Left forelimb (tissue), 1 donor: ENCODE measurements around the gene PLPPR3.
"Not testable (repeated sequence)": the region's sequence is repeated elsewhere in the genome, so short reads cannot be mapped to it uniquely, and the experiment has no call there.

Experiments used
- DNase-seq: peaks from one replicate; pipeline ENCODE4 v3.0.0-alpha.2; 2018; ENCODE audit warnings: low spot score

PLPPR3 gene

DNA sequence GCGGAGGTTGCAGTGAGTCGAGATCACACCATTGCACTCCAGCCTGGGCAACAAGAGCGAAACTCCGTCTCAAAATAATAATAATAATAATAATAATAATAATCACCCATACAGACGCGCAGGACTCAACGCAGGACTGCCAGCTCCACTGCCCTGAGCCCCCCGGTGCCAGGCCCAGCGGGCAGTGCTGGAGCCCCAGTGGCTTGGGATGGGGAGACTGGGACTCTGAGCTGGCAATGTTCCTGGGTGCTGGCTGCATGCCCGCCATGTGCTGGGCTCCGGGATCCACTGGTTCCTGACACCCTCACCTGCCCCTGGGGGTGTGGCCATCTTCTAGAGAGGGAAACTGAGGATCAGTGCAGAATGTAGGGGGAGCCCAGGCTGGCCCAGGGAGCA is 5.6 kb upstream of the PLPPR3 start:
- no peak for DNase-seq

DNA sequence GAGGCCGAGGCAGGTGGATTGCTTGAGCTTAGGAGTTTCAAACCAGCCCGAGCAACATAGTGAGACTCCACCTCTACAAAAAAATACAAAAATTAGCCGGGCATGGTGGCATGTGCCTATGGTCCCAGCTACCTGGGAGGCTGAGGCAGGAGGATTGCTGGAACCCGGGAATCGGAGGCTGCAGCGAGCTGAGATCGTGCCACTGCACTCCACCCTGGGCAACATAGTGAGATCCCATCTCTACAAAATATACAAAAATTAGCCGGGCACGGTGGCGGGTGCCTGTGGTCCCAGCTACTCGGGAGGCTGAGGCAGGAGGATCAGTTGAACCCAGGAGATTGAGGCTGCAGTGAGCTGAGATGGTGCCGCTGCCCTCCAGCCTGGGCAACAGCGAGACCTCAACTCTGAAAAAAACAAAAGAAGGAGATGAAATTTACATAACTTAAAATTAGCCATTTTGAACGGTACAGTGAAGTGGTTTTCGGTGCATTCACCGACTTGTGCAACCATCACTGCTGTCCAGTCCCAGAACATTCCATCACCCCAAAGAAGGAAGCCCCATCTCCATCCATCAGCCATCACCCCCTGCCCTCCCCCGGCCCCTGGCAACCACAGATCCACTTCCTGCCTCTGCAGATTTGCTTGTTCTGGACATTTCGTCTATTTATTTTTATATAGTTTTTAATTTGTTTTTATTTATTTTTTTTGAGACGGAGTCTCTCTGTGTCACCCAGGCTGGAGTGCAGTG is 4.3 kb upstream of the PLPPR3 start:
- DNase-seq: no peak

GRCh38 chr19:824885-825284 is 3.1 kb upstream of the PLPPR3 start:
- DNase-seq: no peak

DNA sequence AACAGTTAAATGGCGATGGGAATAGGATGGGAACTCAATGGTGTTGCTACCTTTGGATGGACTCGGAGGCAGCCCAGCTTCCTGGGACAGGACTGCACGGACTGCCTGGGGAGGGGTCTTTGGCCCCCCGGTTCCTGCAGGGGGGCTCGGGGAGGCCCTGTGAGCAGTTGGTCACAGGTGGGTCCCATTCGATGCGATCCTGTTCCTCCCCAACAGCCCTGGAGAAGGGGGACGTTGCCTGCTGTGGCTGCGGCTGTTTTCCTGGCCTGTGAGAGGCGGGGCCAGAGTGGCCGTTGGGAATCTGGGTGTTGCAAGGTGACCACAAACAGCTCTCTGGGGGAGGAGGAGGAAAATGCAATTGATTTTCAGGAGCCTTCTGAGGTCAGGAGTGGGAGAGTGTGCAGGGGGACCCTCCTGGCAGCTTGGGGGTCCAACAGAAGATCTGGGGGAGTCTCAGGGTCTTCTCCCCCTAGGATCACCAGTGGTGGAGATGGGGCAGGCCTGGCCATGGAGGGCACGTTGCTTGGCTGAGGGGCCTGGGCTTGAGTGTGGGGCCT is 1.9 kb upstream of the PLPPR3 start:
- no peak for DNase-seq

- DNase-seq: no peak
Measured at GRCh38 chr19:821231-821824, 427 bp downstream of the PLPPR3 start.

DNA sequence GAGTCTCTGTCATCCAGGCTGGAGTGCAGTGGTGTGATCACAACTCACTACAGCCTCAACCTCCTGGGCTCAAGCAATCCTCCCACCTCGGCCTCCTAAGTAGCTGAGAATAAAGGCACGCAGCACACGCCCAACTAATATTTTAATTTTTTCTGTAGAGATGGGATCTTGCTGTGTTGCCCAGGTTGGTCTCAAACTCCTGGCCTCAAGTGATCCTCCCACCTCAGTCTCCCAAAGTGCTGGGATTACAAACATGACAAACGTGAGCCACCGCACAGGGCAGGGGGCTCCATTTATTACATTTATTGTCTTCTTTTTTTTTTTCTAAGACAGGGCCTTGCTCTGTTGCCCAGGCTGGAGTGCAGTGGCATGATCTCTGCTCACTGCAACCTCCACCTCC is 1.5 kb downstream of the PLPPR3 start:
- not testable (repeated sequence) for DNase-seq

DNA sequence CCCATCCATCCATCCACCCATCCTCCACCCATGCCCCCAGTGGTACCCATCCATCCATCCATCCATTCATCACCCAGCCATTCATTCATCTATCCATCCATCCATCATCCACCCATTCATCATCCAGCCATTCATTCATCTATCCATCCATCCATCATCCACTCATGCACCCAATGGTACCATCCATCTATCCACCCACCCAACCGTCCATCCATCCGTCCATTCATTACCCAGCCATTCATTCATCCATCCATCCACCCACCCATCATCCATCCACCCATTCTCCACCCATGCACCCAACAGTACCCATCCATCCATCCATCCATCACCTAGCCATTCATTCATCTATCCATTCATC is 5.3 kb downstream of the PLPPR3 start:
- no peak for DNase-seq

DNA sequence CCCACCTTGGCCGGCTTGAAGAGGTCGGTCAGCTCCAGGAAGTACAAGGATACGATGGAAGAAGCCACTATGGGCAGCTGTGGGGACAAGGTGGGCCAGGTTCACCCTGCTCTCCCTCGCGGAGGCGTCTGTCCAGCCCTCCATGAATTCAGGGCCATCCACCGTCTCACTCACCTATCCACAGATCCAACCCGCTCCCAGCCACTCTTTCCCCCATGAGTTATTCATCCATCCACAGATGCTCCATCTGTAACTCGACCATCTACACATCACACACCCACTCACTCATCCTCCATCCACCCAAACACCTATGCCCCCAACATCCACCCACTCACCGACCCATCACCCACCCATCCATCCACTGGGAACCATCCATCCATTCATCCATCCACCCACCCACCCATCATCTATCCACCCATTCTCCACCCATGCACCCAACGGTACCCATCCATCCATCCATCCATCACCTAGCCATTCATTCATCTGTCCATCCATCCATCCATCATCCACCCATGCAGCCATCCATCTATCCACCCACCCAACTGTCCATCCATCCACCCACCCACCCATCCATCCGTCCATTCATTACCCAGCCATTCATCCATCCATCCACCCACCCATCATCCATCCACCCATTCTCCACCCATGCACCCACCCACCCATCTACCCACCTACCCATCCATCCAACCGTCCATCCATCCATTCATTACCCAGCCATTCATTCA is 5.8 kb downstream of the PLPPR3 start:
- no peak for DNase-seq

DNA sequence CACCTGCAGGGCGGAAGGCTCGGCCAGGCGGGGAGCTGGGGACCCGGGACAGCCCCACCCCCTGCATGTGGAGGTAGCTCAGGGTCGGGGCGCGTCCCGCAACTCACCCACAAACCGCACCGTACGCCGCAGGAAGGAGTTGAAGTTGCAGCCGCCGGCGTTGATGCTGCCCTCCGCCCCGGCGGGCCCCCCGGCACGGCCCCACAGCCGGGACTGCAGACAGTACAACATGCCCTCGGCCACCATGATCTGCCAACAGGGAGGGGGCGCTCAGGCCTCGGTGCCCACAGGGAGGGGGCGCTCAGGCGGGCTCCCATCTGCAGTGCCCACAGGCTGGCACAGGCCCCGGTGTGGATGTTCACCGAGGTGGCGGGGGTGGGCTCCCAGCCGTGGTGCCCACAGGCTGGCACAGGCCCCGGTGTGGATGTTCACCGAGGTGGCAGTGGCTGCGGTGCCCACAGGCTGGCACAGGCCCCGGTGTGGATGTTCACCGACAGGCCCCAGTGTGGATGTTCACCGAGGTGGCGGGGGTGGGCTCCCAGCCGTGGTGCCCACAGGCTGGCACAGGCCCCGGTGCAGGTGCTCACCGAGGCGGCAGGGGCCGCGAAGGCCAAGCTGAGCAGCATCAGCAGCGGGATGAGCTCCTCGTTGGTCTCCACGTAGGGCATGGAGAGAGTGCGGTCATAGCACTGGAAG is 6.5 kb downstream of the PLPPR3 start:
- DNase-seq: no peak

GRCh38 chr19:814152-815078 is 7.3 kb downstream of the PLPPR3 start:
- no peak for DNase-seq

DNA sequence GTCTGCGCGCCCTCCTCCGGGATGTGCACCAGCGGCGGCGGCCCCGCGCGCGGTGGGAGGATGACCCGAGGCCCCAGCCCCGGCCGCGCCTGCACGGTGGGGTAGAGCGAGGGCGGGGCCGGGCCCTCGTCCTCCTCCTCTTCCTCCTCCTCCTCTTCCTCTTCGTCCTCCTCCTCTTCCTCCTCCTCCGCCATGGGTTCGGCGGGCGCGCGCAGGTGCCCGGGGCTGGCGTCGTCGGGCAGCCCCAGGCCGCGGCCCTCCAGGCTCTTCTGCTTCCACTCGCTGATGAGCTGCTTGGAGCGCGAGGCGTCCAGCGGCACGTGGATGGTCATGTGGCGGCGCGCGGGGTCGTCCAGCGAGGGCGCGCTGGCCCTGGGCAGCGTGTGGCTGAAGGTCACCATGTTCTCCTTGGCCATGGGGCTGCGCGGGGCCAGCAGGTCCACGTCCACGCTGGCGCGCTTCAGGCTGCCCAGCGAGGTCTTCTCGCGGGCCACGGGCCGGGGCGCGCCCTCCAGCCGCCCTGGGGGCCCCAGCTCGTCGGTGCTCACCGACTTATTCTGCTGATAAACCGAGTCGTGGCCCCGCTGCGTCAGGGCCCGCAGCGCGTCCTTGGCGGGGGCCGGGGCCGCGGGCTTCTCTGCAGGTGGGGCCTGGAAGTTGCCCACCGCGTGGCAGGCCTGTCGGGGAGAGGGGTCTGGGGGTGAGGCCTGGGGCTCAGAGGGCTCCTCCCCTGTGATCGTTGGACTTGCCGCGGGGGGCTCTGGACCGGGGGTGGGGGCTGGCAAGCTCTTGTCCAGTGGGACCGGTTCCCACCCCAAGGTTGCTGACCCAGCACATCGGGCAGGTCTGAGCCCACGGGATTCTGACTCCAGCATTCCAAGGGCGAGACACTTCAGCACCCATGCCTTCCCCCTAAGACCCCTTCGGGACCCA is 8.3 kb downstream of the PLPPR3 start:
- DNase-seq: no peak

- no peak for DNase-seq
Measured at GRCh38 chr19:812747-813218, 9.0 kb downstream of the PLPPR3 start.

DNA sequence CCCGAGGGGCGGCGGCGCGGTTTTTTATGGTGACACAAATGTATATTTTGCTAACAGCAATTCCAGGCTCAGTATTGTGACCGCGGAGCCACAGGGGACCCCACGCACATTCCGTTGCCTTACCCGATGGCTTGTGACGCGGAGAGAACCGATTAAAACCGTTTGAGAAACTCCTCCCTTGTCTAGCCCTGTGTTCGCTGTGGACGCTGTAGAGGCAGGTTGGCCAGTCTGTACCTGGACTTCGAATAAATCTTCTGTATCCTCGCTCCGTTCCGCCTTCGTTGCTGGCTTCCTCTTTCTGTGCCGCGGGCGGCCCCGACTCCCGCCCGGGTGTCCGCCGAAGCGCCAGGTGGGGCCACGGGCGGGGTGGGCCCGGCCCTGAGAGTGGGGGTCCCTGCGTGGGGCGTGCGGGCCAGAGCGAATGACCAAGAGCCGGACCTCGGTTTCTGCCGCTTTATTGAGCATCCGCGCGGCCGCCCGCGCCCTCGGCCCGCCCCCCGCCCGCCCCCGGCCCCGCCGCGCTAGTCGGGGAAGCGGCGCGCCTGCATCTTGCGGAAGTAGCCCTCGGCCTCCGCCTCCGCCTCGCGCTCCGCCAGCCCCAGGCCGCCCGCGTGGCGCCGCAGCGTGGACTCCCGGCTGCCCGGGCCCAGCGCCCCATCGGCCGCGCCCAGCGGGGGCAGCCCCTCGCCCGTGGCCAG is 9.6 kb downstream of the PLPPR3 start:
- DNase-seq: no peak

DNA sequence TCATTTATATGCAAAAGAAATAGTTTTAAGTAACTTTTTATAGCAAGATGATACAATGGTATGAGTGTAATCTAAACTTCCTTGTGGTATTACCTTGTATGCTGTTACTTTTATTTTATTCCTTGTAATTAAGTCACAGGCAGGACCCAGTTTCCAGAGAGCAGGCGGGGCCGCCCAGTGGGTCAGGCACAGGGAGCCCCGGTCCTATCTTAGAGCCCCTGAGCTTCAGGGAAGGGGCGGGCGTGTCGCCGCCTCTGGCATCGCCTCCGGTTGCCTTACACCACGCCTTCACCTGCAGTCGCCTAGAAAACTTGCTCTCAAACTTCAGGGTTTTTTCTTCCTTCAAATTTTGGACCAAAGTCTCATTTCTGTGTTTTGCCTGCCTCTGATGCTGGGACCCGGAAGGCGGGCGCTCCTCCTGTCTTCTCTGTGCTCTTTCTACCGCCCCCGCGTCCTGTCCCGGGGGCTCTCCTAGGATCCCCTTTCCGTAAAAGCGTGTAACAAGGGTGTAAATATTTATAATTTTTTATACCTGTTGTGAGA is 10.2 kb downstream of the PLPPR3 start:
- no peak for DNase-seq

- no peak for DNase-seq
Measured at GRCh38 chr19:810883-811489, 10.8 kb downstream of the PLPPR3 start.

GRCh38 chr19:810077-810855 is 11.5 kb downstream of the PLPPR3 start:
- DNase-seq: no peak

GRCh38 chr19:808423-808775 is 13.4 kb downstream of the PLPPR3 start:
- DNase-seq: no peak
